Measurements from ENCODE around the gene DSC2. TPM values are rescaled to one million over a fixed set of nuclear protein-coding genes. Genes with fewer than 3 reads are reported as not detected.
"Not testable (repeated sequence)": the region's sequence is repeated elsewhere in the genome, so short reads cannot be mapped to it uniquely, and the experiment has no call there.

Gene DSC2
- total RNA-seq, 1 donor from 2014 or later = not detected

GRCh38 chr18:31034541-31034940, 67.7 kb downstream of the DSC2 start:
- no peak for TF ChIP-seq CTCF (IDR thresholded peaks at IDR 0.05)
- H3K9me3 Mint-ChIP-seq = no peaks in the 10 kb centered on the region
- H3K4me3 Mint-ChIP-seq = no peak overlapping the region
- ATAC-seq (ENCODE audit: low read depth) (no peak), DNase-seq (no peak)
- CTCF ChIA-PET = no interaction called here
- H3K4me1 Mint-ChIP-seq = no peaks in the 10 kb centered on the region
- POLR2A ChIA-PET = no interaction called here
- no peaks in the 10 kb centered on the region for H3K36me3 Mint-ChIP-seq (ENCODE audit: low read depth)
- H3K27me3 Mint-ChIP-seq = peaks cover 2% of the 10 kb centered on the region
- intact Hi-C loops (cut with micrococcal nuclease) = no loop called here
- no peak overlapping the region for H3K27ac Mint-ChIP-seq

GRCh38 chr18:31030574-31031278, 71.5 kb downstream of the DSC2 start:
- ChIA-PET POLR2A (no interaction called here), CTCF (no interaction called here)
- ATAC-seq (ENCODE audit: low read depth) (no peak), DNase-seq (no peak)
- no peak for TF ChIP-seq CTCF (IDR thresholded peaks at IDR 0.05)
- Mint-ChIP-seq H3K27ac (no peak overlapping the region), H3K4me3 (no peak overlapping the region), H3K27me3 (no peaks in the 10 kb centered on the region), H3K9me3 (no peaks in the 10 kb centered on the region), H3K4me1 (no peaks in the 10 kb centered on the region), H3K36me3 (ENCODE audit: low read depth) (no peaks in the 10 kb centered on the region)
- intact Hi-C loops (cut with micrococcal nuclease) = no loop called here

GRCh38 chr18:31015715-31016434, 86.3 kb downstream of the DSC2 start:
- Mint-ChIP-seq H3K27ac (no peak overlapping the region), H3K4me3 (no peak overlapping the region), H3K9me3 (no peaks in the 10 kb centered on the region), H3K27me3 (no peaks in the 10 kb centered on the region), H3K4me1 (no peaks in the 10 kb centered on the region), H3K36me3 (ENCODE audit: low read depth) (no peaks in the 10 kb centered on the region)
- TF ChIP-seq CTCF (IDR thresholded peaks at IDR 0.05) = no peak
- ChIA-PET POLR2A (no interaction called here), CTCF (no interaction called here)
- intact Hi-C loops (cut with micrococcal nuclease) = no loop called here
- DNase-seq (no peak), ATAC-seq (ENCODE audit: low read depth) (no peak)

- H3K27me3 Mint-ChIP-seq; H3K36me3 Mint-ChIP-seq (ENCODE audit: low read depth); DNase-seq; CTCF ChIA-PET; ATAC-seq (ENCODE audit: low read depth); H3K4me1 Mint-ChIP-seq; POLR2A ChIA-PET; H3K4me3 Mint-ChIP-seq; intact Hi-C loops (cut with micrococcal nuclease); H3K9me3 Mint-ChIP-seq; H3K27ac Mint-ChIP-seq: not testable (repeated sequence)
These were observed 90.8 kb downstream of the DSC2 start for GRCh38 chr18:31011455-31011854.

GRCh38 chr18:31010601-31011000, 91.6 kb downstream of the DSC2 start:
- intact Hi-C loops (cut with micrococcal nuclease) = no loop called here
- no peak overlapping the region for H3K4me3 Mint-ChIP-seq

More at GRCh38 chr18:31010601-31011000, 91.6 kb downstream of the DSC2 start:
- CTCF ChIA-PET = no interaction called here
- POLR2A ChIA-PET = no interaction called here
- H3K9me3 Mint-ChIP-seq = no peaks in the 10 kb centered on the region
- no peaks in the 10 kb centered on the region for H3K36me3 Mint-ChIP-seq (ENCODE audit: low read depth)
- no peak for TF ChIP-seq CTCF (IDR thresholded peaks at IDR 0.05)
- no peaks in the 10 kb centered on the region for H3K27me3 Mint-ChIP-seq
- ATAC-seq (ENCODE audit: low read depth) (no peak), DNase-seq (no peak)
- no peaks in the 10 kb centered on the region for H3K4me1 Mint-ChIP-seq
- no peak overlapping the region for H3K27ac Mint-ChIP-seq

Other genes with a start within 250 kb of the DSC2 start
- not detected in 2 replicates for gene DSC3, start 59.7 kb downstream of the DSC2 start, total RNA-seq
- not detected in 2 replicates for gene DSC1, start 60.4 kb upstream of the DSC2 start, total RNA-seq
- not detected in 2 replicates for gene DSG1, start 215.7 kb upstream of the DSC2 start, total RNA-seq